ENCODE results near the gene CGB5. TPM values are rescaled to one million over a fixed set of nuclear protein-coding genes. Genes with fewer than 3 reads are reported as not detected.

CGB5 gene
- total and polyA plus RNA-seq, 2 experiments from 2014 or later = 1.7 TPM; not detected in 1

DNA sequence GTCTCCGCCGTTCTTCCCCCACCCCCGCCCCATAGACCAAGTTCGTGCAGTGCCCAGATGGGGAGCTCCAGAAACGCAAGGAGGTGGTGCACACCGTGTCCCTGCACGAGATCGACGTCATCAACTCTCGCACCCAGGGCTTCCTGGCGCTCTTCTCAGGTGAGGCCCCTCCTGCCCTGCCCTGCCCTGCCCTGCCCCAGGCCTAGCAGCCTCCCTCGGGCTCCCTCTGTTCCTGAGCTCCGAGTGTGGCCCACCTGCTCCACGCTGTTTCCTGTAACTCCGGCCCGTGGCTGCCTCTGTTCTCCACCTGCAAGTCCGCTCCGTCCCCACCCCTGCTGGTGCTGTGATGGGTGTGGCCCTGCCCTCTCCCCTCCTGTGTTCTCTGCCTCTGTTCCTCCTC is 33.2 kb upstream of the CGB5 start:
- H3K9ac ChIP-seq = no peak overlapping the region
- no peak overlapping the region for H2AFZ ChIP-seq
- no peaks in the 10 kb centered on the region for H3K27me3 ChIP-seq (replicated peaks; ENCODE audit: insufficient read depth)
- no peaks in the 10 kb centered on the region for H3K9me2 ChIP-seq (ENCODE audit: insufficient read depth)
- H3K27ac ChIP-seq = no peak overlapping the region
- no peak overlapping the region for H3K4me3 ChIP-seq
- no peaks in the 10 kb centered on the region for H3K9me3 ChIP-seq (ENCODE audit: low read depth)
- H3K79me2 ChIP-seq (ENCODE audit: insufficient read depth) = no peaks in the 10 kb centered on the region
- no peak overlapping the region for H3K4me2 ChIP-seq (ENCODE audit: unreplicated experiment)
- H3K4me1 ChIP-seq (ENCODE audit: insufficient read depth) = no peaks in the 10 kb centered on the region
- H3F3A ChIP-seq (ENCODE audit: insufficient read depth) = no peaks in the 10 kb centered on the region
- DNase-seq = no peak
- no peak for TF ChIP-seq EZH2phosphoT487 (IDR thresholded peaks at IDR 0.05; ENCODE audit: insufficient read depth, low read depth)
- 80 to 86% methylated on average over 15 to 18 of the region's 18 CpGs for WGBS, 2 experiments (ENCODE audit: low coverage in 1 of 2, low lambda C conversion rate in 2 of 2, missing lambda C conversion rate in 2 of 2)
- in situ Hi-C loops (cut with MboI) = no loop called here
- no peaks in the 10 kb centered on the region for H4K20me1 ChIP-seq (ENCODE audit: insufficient read depth)
- peaks cover 3% of the 10 kb centered on the region; the same call in 1 of the 2 replicates for H3K36me3 ChIP-seq (ENCODE audit: low read depth)

- Histone ChIP-seq H3K4me2 (ENCODE audit: unreplicated experiment) (no peak overlapping the region), H3F3A (ENCODE audit: insufficient read depth) (no peaks in the 10 kb centered on the region), H3K79me2 (ENCODE audit: insufficient read depth) (no peaks in the 10 kb centered on the region), H3K9me2 (ENCODE audit: insufficient read depth) (no peaks in the 10 kb centered on the region), H3K27me3 (replicated peaks; ENCODE audit: insufficient read depth) (no peaks in the 10 kb centered on the region), H3K4me3 (no peak overlapping the region), H3K9me3 (ENCODE audit: low read depth) (no peaks in the 10 kb centered on the region), H4K20me1 (ENCODE audit: insufficient read depth) (no peaks in the 10 kb centered on the region), H2AFZ (no peak overlapping the region), H3K36me3 (ENCODE audit: low read depth) (peaks cover 3% of the 10 kb centered on the region; the same call in 1 of the 2 replicates), H3K27ac (no peak overlapping the region), H3K9ac (no peak overlapping the region), H3K4me1 (ENCODE audit: insufficient read depth) (no peaks in the 10 kb centered on the region)
- no peak for DNase-seq
- in situ Hi-C loops (cut with MboI) = no loop called here
- WGBS, 2 experiments (ENCODE audit: low coverage in 1 of 2, low lambda C conversion rate in 2 of 2, missing lambda C conversion rate in 2 of 2) = 82 to 92% methylated on average over 12 to 17 of the region's 17 CpGs
- no peak for TF ChIP-seq EZH2phosphoT487 (IDR thresholded peaks at IDR 0.05; ENCODE audit: insufficient read depth, low read depth)
- no peak for TF ChIP-seq EZH2 (IDR thresholded peaks at IDR 0.05; ENCODE audit: insufficient read depth, poor library complexity, severe bottlenecking)
Measured at GRCh38 chr19:49011194-49011593, 32.5 kb upstream of the CGB5 start.

DNA sequence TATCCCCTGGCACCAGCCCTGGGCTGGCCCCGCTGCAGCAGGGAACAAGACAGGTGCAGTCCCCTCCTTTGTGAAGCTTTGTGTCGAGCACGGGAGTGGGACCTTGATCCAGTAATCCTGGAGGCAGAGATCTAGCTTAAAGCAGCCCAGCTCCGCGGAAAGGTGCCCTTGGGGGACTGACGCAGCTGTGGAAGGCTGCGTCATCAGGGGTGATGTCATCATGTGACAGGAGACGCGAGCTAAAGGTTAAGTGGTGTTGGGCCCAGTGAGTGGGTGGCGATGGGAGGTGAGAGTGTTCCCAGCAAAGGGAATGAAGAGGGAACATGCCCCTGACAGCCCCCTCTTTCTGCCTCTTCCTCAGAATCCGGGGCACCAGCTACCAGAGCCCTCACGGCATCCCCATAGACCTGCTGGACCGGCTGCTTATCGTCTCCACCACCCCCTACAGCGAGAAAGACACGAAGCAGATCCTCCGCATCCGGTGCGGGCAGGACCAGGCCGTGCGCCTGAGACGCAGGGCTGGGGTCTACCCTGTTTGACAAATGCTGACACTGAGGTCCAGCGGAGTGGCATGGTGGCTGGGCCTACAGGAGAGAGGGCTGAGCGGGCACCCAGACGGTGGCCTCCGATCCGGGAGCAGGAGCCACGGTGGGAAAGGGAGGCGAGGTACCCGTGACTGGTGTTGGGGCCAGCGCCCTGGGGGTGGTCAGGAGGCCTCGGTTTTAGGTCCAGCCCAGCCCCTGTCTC is 29.4 kb upstream of the CGB5 start:
- Histone ChIP-seq H3K4me2 (ENCODE audit: unreplicated experiment) (no peak overlapping the region), H3K9ac (no peak overlapping the region), H3K9me2 (ENCODE audit: insufficient read depth) (no peaks in the 10 kb centered on the region), H3K36me3 (ENCODE audit: low read depth) (no peaks in the 10 kb centered on the region), H3K27me3 (replicated peaks; ENCODE audit: insufficient read depth) (no peaks in the 10 kb centered on the region), H4K20me1 (ENCODE audit: insufficient read depth) (no peaks in the 10 kb centered on the region), H2AFZ (no peak overlapping the region), H3K79me2 (ENCODE audit: insufficient read depth) (no peaks in the 10 kb centered on the region), H3F3A (ENCODE audit: insufficient read depth) (no peaks in the 10 kb centered on the region), H3K4me3 (no peak overlapping the region), H3K4me1 (ENCODE audit: insufficient read depth) (peaks cover 9% of the 10 kb centered on the region), H3K27ac (no peak overlapping the region), H3K9me3 (ENCODE audit: low read depth) (no peaks in the 10 kb centered on the region)
- in situ Hi-C loops (cut with MboI) = no loop called here
- TF ChIP-seq EZH2phosphoT487 (IDR thresholded peaks at IDR 0.05; ENCODE audit: insufficient read depth, low read depth) (no peak), EZH2 (IDR thresholded peaks at IDR 0.05; ENCODE audit: insufficient read depth, poor library complexity, severe bottlenecking) (no peak)
- DNase-seq = peak; percentile 23
- WGBS, 2 experiments (ENCODE audit: low coverage in 1 of 2, low lambda C conversion rate in 2 of 2, missing lambda C conversion rate in 2 of 2) = 89 to 91% methylated on average over 29 to 32 of the region's 32 CpGs

DNA sequence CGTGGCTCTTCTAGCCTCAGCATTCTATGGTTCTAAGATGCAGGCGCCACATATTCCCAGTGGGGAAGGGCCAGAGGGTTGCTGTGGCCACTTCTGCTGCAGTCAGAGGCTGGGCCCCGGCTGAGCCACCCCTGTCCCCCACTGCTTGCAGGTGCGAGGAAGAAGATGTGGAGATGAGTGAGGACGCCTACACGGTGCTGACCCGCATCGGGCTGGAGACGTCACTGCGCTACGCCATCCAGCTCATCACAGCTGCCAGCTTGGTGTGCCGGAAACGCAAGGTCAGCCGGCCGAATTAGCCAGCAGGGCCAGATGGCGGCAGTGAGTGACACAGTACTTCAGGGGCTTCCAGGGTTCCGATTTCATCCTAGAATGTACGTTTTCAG is 28.8 kb upstream of the CGB5 start:
- H3K4me1 ChIP-seq (ENCODE audit: insufficient read depth) = peaks cover 9% of the 10 kb centered on the region
- no peaks in the 10 kb centered on the region for H3K9me2 ChIP-seq (ENCODE audit: insufficient read depth)
- no peaks in the 10 kb centered on the region for H3K9me3 ChIP-seq (ENCODE audit: low read depth)
- 90 to 92% methylated on average over 18 of the region's 18 CpGs for WGBS, 2 experiments (ENCODE audit: low coverage in 1 of 2, low lambda C conversion rate in 2 of 2, missing lambda C conversion rate in 2 of 2)
- H3K27ac ChIP-seq = no peak overlapping the region
- H4K20me1 ChIP-seq (ENCODE audit: insufficient read depth) = no peaks in the 10 kb centered on the region
- no peak for DNase-seq
- no peaks in the 10 kb centered on the region for H3F3A ChIP-seq (ENCODE audit: insufficient read depth)
- H3K27me3 ChIP-seq (replicated peaks; ENCODE audit: insufficient read depth) = no peaks in the 10 kb centered on the region
- no peaks in the 10 kb centered on the region for H3K36me3 ChIP-seq (ENCODE audit: low read depth)
- TF ChIP-seq EZH2phosphoT487 (IDR thresholded peaks at IDR 0.05; ENCODE audit: insufficient read depth, low read depth) (no peak), EZH2 (IDR thresholded peaks at IDR 0.05; ENCODE audit: insufficient read depth, poor library complexity, severe bottlenecking) (no peak)
- H3K4me3 ChIP-seq = no peak overlapping the region
- H3K4me2 ChIP-seq (ENCODE audit: unreplicated experiment) = no peak overlapping the region
- no peak overlapping the region for H3K9ac ChIP-seq
- H2AFZ ChIP-seq = no peak overlapping the region
- no peaks in the 10 kb centered on the region for H3K79me2 ChIP-seq (ENCODE audit: insufficient read depth)
- in situ Hi-C loops (cut with MboI) = no loop called here

Data from GM23248 (cell line).